Gastrocnemius medialis (tissue), 4 donors: ENCODE results near the gene SAMD13.

Experiments used
- CTCF ChIP-seq, 5 experiments: fragments of 450-650 bp in 3 of 5; fragments of 200-600 bp in 2 of 5; sonication (generic) in 2 of 5; IDR thresholded peaks in 4 of 5; conservative IDR thresholded peaks in 1 of 5; 1 replicate in 4 of 5; 2 replicates in 1 of 5; pipeline ENCODE4 v1.5.1; 2016 to 2019; ENCODE audit warnings: antibody characterized with exemption in 5 of 5, mild to moderate bottlenecking in 3 of 5, moderate library complexity in 3 of 5
- POLR2A ChIP-seq, 2 donors: fragments of 450-650 bp; IDR thresholded peaks; one replicate each; pipeline ENCODE4 v1.6.1; 2017; ENCODE audit warnings: antibody characterized with exemption in 2 of 2, mild to moderate bottlenecking in 2 of 2, moderate library complexity in 2 of 2

DNA sequence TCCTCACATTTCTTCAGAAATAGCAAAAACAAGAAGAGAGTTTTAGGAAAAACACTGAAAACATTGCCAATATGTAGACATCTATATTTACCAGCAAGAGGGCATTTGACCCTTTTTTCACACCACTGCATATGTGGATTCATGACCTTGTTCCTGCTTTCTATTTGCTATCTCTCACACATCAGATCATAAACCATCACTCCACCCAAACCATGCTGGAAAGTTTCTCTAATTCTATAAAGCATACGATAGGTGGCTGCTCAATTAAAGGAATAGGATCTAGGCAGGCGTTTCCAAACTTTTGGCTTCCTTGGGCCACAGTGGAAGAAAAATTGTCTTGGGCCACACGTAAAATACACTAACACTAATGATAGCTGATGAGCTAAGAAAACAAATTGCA is 35.6 kb upstream of the SAMD13 start:
- TF ChIP-seq CTCF (IDR thresholded peaks at IDR 0.05 in 4 of 5, conservative IDR thresholded peaks at IDR 0.05 in 1 of 5) (no peak), POLR2A (IDR thresholded peaks at IDR 0.05) (no peak)
